Endodermal cell (in vitro differentiated cells): ENCODE measurements around the gene BRSK2. TPM values are rescaled to one million over a fixed set of nuclear protein-coding genes. Genes with fewer than 3 reads are reported as not detected.

ENCODE experiments used
- DNase-seq: peaks from one replicate; pipeline ENCODE4 v3.0.0-alpha.2; 2017
- H3K27ac ChIP-seq: 2 replicates; pipeline ENCODE4 v1.5.1; 2013; ENCODE audit warnings: mild to moderate bottlenecking, low read depth, low read length, moderate library complexity
- H3K27me3 ChIP-seq: 2 replicates; pipeline ENCODE4 v1.6.1; 2013; ENCODE audit warnings: mild to moderate bottlenecking, low read length, moderate library complexity; ENCODE audit not compliant: insufficient read depth, control insufficient read depth, poor library complexity, severe bottlenecking
- H3K36me3 ChIP-seq: 2 replicates; pipeline ENCODE4 v1.7.0; 2013; ENCODE audit warnings: mild to moderate bottlenecking, low read length, moderate library complexity; ENCODE audit not compliant: control insufficient read depth, insufficient read depth
- H3K4me1 ChIP-seq: one replicate; pipeline ENCODE4 v1.7.0; 2013; ENCODE audit warnings: low read length; ENCODE audit not compliant: control insufficient read depth, insufficient read depth
- H3K4me3 ChIP-seq: 2 replicates; pipeline ENCODE4 v1.5.1; 2013; ENCODE audit warnings: mild to moderate bottlenecking, low read length, moderate library complexity
- H3K9ac ChIP-seq: 2 replicates; pipeline ENCODE4 v1.6.1; 2013; ENCODE audit warnings: mild to moderate bottlenecking, low read length, moderate library complexity; ENCODE audit not compliant: poor library complexity, severe bottlenecking; ENCODE audit errors: extremely low read depth
- H3K9me3 ChIP-seq: 2 replicates; pipeline ENCODE4 v1.6.1; 2013; ENCODE audit warnings: mild to moderate bottlenecking, low read length, moderate library complexity; ENCODE audit not compliant: control insufficient read depth
- H3K27ac Mint-ChIP-seq: 2 replicates; pipeline ENCODE4 v1.8.0; 2020; ENCODE audit warnings: mixed read lengths
- H3K27me3 Mint-ChIP-seq: 2 replicates; pipeline ENCODE4 v1.8.0; 2021; ENCODE audit warnings: mild to moderate bottlenecking, mixed read lengths; ENCODE audit not compliant: insufficient read depth
- H3K36me3 Mint-ChIP-seq: 2 replicates; pipeline ENCODE4 v1.8.0; 2020; ENCODE audit warnings: low read depth, mixed read lengths
- H3K4me1 Mint-ChIP-seq: 2 replicates; pipeline ENCODE4 v1.8.0; 2020; ENCODE audit warnings: mixed read lengths
- H3K4me3 Mint-ChIP-seq: 2 replicates; pipeline ENCODE4 v1.8.0; 2020; ENCODE audit warnings: mild to moderate bottlenecking, moderate library complexity, mixed read lengths
- H3K9me3 Mint-ChIP-seq: 2 replicates; pipeline ENCODE4 v1.8.0; 2020; ENCODE audit warnings: mild to moderate bottlenecking, mixed read lengths
- CTCF ChIP-seq: fragments of 200-600 bp; sonication (generic); conservative IDR thresholded peaks from 2 replicates; pipeline ENCODE4 v1.5.0; 2021; ENCODE audit warnings: antibody characterized with exemption, mild to moderate bottlenecking
- WGBS, 2 experiments: methylation state at CpG; one replicate each; pipeline versions ENCODE4 v1.1.5 to v1.1.7; 2013; ENCODE audit warnings: missing lambda C conversion rate in 2 of 2, mixed read lengths in 1 of 2; ENCODE audit not compliant: insufficient coverage in 1 of 2, insufficient read length in 1 of 2; 5-methylcytosine and 5-hydroxymethylcytosine counted together
- total RNA-seq, 2 donors: library from RNA; stranded (reverse); fragmentation: NEBNext Ultra II Directional in 1 of 2; extraction: Animal tissue kit (Norgen Biotek cat#: 25700) in 1 of 2; gene quantifications; 2 replicates in 1 of 2; 3 replicates in 1 of 2; pipeline ENCODE4 v1.2.1, GENCODE V29; 2021

The BRSK2 gene
- total RNA-seq, 2 donors from 2014 or later, result 9.4 to 10.3 TPM

GRCh38 chr11:1353383-1354124, 36.2 kb upstream of the BRSK2 start:
- peak overlapping the region; percentile 6 for H3K27ac Mint-ChIP-seq
- WGBS, 2 experiments, result 75 to 84% methylated on average over 18 to 32 of the region's 32 CpGs
- H3K4me1 Mint-ChIP-seq, result peaks cover 11% of the 10 kb centered on the region

GRCh38 chr11:1354125-1354938, 35.4 kb upstream of the BRSK2 start:
- no peaks in the 10 kb centered on the region for H3K9me3 ChIP-seq
- H3K27ac ChIP-seq, result no peak overlapping the region
- no peaks in the 10 kb centered on the region for H3K36me3 Mint-ChIP-seq
- no peaks in the 10 kb centered on the region for H3K4me1 ChIP-seq
- no peak overlapping the region for H3K27ac Mint-ChIP-seq
- H3K9ac ChIP-seq, result no peak overlapping the region
- no peaks in the 10 kb centered on the region for H3K36me3 ChIP-seq
- DNase-seq, result no peak
- WGBS, 2 experiments, result 93% methylated on average over 17 to 32 of the region's 32 CpGs
- H3K27me3 Mint-ChIP-seq, result peaks cover 7% of the 10 kb centered on the region
- H3K4me3 Mint-ChIP-seq, result no peak overlapping the region
- no peak for TF ChIP-seq CTCF
- no peak overlapping the region for H3K4me3 ChIP-seq
- peaks cover 11% of the 10 kb centered on the region for H3K4me1 Mint-ChIP-seq
- H3K27me3 ChIP-seq, result no peaks in the 10 kb centered on the region
- peaks cover 2% of the 10 kb centered on the region for H3K9me3 Mint-ChIP-seq

More at GRCh38 chr11:1353383-1354124, 36.2 kb upstream of the BRSK2 start:
- no peak overlapping the region for H3K4me3 Mint-ChIP-seq
- H3K9me3 Mint-ChIP-seq, result peaks cover 2% of the 10 kb centered on the region
- peaks cover 7% of the 10 kb centered on the region for H3K27me3 Mint-ChIP-seq
- no peaks in the 10 kb centered on the region for H3K36me3 Mint-ChIP-seq
- Histone ChIP-seq H3K4me1 (no peaks in the 10 kb centered on the region), H3K27ac (no peak overlapping the region), H3K27me3 (no peaks in the 10 kb centered on the region), H3K36me3 (no peaks in the 10 kb centered on the region), H3K4me3 (no peak overlapping the region), H3K9me3 (no peaks in the 10 kb centered on the region), H3K9ac (no peak overlapping the region)
- no peak for TF ChIP-seq CTCF
- DNase-seq, result peak; percentile 69

GRCh38 chr11:1356007-1356435, 33.7 kb upstream of the BRSK2 start:
- no peak for TF ChIP-seq CTCF
- no peaks in the 10 kb centered on the region for H3K36me3 ChIP-seq
- H3K27me3 ChIP-seq, result no peaks in the 10 kb centered on the region
- Mint-ChIP-seq H3K27ac (no peak overlapping the region), H3K4me1 (peaks cover 11% of the 10 kb centered on the region), H3K4me3 (no peak overlapping the region), H3K27me3 (peaks cover 7% of the 10 kb centered on the region), H3K36me3 (no peaks in the 10 kb centered on the region), H3K9me3 (peaks cover 2% of the 10 kb centered on the region)
- H3K9ac ChIP-seq, result no peak overlapping the region
- no peaks in the 10 kb centered on the region for H3K4me1 ChIP-seq
- no peak for DNase-seq
- 78 to 87% methylated on average over 13 of the region's 14 CpGs for WGBS, 2 experiments
- H3K27ac ChIP-seq, result no peak overlapping the region
- H3K9me3 ChIP-seq, result no peaks in the 10 kb centered on the region
- H3K4me3 ChIP-seq, result no peak overlapping the region
